ENCODE measurements around the gene PDE6G.

The PDE6G gene

DNA sequence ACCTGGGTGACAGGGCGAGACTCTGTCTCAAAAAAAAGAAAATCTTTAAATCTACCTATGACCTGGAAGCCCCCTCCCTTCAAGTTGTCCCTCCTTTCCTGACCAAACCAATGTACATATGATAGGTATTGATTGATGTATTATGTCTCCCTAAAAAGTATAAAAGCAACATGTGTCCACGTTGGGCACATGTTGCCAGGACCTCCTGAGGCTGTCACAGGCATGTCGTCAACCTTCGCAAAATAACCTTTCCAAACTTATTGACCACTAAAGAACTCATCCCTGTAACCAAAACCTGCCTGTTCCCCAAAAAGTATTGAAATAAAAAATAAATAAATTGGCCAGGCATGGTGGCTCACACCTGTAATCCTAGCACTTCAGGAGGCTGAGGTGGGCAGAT, 5.7 kb upstream of the PDE6G start:
- DNase-seq (ENCODE audit: low spot score), result no peak

DNA sequence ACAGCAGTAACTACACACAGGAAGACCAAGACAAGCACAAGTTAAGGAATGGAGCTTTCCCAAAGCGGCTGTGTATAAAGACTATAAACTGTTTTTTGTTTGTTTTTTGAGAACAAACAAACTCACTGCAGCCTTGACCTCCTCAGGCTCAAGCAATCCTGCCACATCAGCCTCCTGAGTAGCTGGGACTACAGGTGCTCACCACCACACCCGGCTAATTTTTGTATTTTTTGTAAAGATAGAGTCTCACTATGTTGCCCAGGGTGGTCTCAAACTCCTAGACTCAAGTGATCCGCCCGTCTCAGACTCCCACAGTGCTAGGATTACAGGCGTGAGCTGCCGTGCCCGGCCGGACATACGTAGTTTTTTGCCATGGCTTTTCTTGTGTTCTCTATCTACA, 4.1 kb upstream of the PDE6G start:
- no peak for DNase-seq (ENCODE audit: low spot score)

DNA sequence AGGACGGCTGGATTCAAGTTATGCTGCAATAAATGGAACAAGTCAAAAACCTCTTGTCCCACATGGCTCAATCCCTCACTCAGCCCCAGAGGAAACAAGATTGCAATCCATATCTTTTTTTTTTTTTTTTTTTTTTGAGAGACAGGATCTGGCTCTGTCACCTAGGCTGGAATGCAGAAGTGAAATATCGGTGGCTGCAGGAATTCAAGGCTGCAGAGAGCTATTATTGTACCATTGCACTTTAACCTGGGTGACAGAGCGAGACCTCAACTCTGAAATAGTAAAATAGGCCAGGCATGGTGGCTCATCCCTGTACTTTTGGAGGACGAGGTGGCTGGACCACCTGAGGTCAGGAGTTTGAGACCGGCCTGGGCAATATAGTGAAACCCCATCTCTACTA, 2.7 kb upstream of the PDE6G start:
- no peak for DNase-seq (ENCODE audit: low spot score)

DNA sequence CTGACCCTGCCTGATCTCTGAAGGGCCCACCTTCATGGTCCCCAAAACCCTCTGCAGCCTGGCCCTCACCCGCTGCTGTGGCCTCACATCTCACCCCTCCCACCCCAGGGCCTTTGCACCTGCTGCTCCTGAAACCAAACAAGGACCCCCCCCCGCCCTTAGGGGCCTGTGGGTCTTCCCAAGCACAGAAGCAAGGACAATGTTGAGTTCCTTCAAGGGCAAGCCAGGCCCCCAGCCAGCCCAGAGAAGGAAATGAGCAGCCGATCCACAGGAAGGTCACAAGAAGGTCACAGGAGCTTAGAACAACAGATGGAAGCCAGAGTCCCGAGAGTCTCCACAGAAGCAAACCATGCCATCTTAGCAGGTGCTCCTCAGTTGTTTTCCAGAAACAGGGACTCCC, 493 bp upstream of the PDE6G start:
- DNase-seq (ENCODE audit: low spot score), result no peak

DNA sequence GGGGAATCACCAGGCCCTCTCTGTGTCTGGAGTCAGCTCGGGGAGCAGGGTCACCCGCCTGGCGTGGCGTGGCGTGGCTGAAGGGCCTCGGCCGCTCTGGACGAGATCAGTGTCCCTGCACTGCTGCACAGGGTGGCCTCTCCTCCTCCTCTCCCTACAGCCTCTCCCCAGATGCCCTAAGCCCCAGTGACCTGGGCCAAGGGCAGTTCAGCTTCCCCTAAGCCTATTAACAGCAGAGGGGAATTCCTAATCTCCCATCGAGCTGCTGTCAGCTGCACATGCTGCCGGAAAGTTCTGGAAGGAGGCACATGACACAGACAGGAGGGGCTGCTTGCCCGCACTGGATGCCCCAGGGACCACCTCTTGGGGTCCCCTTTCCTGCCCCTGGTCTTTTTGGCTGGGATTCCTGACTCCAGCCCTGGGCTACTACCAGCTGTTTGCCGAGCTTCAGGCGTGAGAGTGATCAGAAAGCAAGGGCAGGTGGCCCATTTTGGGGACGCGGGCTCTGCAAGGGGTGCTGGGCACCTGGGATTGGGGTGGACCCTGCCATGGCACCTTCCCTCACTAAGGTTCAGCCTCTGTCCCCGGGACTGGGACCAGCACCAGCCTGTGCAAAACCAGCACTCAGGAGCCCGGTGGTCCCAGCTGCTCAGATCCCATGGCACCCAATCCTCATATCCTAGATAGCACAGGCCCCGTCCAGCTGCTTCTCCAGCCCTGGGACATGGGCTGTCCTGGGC, 794 bp downstream of the PDE6G start:
- DNase-seq (ENCODE audit: low spot score), result no peak

DNA sequence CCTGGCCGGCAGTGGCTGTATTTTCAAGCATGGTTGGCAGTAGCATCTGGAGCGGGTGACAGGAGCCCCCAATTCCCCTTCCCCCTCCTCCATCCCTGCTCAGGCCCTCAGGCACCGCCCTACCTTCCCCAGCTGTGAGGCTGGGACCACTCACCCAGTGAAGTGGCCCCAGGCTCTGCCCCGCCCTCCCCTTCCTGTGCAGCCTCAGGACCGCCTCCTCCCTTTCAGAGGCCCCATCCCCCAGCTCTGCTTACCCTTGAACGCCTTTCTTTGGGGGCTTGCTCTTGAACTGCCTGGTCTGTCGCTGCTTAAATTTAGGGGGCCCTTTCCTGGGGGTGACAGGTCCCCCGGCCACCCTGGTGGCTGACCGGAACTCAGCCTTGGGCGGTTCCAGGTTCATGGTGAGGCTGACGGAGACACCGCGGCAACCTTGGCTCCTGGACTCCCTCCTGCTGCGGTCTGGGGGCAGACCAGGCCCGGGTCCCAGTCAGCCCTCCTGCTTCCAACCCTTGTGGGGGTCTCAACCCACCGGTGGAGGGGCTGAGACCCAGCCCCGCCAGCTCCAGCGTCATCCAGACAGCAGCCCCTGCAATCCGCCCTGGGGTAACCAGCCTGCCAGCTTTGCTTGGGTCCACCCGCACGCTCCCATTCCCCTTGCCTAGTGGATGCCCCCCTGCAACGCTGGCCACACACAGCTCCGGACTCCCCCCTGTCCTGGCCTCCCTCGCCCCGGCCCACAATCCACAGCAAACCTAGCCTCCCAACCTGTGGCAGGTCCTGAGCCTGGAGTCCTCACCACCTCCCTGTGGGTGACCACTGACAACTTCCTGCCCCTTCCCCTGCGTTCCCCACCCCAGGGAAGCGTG, 3.2 kb downstream of the PDE6G start:
- no peak for DNase-seq (ENCODE audit: low spot score)

DNA sequence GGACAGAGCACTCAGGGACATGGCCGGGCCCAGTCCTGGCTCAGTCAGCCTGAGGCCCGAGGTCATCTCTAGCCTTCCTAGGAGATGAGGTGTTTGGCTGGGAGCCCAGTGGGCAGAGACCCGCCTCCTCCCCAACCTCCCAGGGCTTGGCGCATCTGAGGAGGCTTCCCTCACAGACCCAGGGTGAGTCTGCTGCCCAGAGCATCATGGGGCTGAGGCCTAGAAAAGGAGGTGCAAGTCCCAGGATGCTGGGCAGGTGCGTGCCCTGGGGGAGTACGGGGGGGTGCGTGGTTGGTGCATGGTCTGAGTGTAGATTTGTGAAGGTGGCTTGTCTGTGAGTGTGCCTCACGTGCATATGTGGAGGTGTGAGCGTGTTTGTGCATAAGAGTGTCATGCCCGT, 4.7 kb downstream of the PDE6G start:
- peak; percentile 95 for DNase-seq (ENCODE audit: low spot score)

DNA sequence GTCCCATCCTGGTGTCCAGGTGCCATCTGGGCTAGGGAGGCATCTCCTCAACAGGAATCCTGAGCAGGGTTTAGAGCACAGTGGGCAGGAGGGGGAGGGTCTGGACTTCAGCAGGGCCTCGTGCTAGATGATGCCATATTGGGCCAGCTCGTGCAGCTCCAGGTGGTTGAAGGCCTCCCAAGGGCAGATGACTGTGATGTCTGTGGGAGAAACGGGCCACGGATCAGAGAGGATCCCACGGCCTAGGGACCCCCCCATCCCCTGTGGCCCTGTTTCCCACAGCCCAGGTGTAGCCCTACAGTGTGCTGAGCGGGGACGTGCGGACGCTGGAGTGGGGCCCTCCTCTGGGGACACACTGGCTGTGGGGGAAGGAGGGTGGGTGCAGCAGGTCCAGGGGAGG, 5.4 kb downstream of the PDE6G start:
- no peak for DNase-seq (ENCODE audit: low spot score)

DNA sequence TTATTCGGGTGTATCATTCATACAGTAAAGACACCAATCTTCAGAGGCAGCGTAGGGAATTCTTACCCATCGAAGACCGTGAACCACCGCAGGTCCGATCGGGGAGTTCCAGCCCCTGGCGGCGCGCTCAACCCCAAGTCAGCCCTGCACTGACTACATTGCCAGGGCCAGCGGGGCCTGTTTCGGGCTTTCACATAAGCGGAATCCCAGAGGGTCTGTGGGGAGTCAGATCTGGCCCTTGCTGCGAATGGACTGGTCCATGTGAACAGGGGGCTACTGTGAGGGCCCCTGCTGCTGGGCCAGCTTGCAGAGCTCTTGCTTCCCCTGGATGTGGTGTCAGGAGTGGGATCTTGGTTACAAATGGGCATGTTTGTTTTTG, 7.6 kb downstream of the PDE6G start:
- no peak for DNase-seq (ENCODE audit: low spot score)

DNA sequence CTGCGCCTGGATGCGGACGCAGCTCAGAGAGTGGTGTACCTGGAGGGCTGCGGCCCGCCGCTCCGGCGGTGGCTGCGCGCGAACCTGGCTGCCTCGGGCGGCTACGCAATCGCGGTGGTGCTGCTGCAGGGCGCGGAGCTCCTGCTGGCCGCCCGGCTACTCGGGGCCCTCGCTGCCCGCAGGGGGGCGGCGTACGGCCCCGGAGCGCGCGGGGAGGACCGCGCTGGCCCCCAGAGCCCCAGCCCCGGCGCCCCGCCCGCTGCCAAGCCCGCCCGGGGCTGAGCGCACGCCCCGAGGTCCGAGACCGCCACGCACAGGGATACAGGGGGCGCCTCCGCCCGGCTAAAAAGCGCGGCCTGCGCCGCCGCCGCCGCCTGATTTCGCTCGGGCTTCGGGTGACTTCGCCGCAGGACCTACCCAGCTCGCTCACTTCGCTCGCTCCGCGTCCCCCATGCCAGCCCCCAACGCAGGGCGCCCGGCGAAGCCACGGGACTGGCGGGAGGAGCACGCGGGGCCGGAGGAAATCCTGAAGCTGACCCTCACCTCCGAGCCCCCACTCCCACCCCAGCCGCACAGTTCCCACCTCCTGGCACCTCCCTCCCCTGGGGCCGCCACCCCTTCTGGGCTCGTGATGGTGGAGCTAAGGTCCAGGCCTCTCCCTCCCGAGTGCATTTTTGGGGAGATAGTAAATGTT, 8.2 kb downstream of the PDE6G start:
- DNase-seq (ENCODE audit: low spot score), result no peak

DNA sequence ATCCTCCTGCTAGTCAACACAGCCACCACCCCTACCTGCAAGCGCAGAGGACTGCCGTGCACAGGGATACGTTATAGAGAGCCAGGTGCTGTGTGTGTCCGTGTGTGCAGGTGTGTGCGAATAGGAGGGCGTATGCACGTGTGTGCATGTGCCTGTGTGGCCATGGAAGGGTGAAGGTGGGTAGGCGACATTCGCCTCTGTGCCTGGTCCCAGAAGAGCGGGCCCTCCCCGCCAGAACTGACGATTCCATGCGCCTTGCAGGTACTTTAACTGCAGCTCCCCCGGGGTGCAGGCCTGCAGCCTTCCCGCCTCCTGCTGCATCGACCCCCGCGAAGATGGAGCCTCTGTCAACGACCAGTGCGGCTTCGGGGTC, 8.7 kb downstream of the PDE6G start:
- DNase-seq (ENCODE audit: low spot score), result no peak

DNA sequence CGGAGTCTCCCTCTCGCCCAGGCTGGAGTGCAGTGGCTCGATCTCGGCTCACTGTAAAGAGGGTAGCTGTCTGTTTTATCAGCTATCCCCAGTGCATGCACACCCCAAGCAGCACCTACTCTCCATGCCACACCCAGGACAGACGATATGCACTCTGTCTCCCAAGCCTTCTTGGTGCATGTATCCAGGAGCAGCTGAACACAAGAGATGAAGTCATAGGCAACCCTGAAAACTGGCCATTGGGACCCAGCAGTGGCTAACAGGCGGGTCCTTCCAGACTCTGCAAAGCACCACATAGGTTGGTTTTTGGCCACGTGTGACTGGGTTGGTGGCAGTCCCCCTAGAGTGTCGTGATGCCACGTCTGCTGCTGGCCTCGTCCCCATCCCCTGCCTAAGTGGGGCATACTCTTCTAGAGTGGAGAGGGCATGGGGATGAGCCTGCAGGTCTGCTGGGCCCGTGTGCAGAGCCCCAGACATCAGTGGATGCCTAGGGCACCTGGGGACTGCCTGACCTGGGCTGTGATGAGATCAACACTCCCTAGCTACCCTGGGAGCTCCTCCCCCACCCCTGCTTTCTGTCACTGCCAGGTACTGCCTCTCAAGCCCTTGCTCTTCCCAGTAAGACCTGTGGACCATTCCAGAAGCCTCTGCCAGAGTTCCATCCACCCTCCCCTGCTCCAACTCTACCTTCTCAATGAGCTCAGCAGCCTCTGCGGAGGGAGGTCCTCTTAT, 9.3 kb downstream of the PDE6G start:
- no peak for DNase-seq (ENCODE audit: low spot score)

DNA sequence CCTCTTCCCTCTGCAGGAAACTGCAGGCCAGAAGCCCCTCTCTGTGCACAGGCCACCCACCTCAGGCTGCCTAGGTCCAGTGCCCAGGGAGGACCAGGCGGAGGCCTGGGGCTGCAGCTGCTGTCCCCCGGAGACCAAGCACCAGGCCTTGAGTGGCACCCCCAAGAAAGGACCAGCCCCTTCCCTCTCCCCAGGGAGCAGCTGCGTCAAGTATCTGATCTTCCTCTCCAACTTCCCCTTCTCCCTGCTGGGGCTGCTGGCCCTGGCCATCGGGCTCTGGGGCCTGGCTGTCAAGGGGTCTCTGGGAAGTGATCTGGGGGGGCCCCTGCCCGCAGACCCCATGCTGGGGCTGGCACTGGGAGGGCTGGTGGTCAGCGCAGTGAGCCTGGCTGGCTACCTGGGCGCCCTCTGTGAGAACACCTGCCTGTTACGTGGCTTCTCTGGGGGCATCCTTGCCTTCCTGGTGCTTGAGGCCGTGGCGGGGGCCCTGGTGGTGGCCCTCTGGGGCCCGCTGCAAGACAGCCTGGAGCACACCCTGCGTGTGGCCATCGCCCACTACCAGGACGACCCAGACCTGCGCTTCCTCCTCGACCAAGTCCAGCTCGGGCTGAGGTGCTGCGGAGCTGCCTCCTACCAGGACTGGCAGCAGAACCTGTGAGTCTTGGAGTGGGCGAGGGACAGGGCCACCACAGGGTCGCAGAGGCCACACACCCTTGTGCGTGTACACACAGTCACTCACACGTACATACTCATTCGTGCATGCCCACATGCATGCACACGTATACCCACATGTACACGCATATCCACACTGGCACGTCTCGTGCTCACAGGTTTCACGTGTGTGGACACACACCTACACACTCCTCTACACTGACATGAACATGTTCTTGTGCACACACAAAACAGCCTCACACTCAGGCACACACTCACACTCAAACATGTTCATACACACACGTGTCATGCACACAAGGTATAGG, 11.1 kb downstream of the PDE6G start:
- no peak for DNase-seq (ENCODE audit: low spot score)

DNA sequence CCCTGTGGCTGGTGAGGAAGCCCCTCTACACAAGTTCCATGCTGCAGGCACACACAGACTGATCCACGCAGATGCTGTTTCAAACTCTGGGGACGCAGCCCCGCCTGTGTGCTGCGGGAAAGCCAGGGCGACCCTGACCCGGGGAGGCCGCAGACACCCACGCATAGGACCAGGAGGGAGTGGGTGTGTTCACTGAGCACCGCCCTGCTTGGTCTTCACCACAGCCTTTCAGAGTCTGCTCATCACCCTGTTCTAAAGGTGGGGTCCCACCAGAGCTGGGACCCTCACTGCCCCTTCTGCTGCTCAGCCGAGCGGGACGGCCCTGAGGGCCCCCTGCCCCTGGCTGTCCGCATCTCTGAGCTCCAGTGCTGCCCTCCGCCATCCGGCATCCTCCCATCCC, 11.8 kb downstream of the PDE6G start:
- no peak for DNase-seq (ENCODE audit: low spot score)

DNA sequence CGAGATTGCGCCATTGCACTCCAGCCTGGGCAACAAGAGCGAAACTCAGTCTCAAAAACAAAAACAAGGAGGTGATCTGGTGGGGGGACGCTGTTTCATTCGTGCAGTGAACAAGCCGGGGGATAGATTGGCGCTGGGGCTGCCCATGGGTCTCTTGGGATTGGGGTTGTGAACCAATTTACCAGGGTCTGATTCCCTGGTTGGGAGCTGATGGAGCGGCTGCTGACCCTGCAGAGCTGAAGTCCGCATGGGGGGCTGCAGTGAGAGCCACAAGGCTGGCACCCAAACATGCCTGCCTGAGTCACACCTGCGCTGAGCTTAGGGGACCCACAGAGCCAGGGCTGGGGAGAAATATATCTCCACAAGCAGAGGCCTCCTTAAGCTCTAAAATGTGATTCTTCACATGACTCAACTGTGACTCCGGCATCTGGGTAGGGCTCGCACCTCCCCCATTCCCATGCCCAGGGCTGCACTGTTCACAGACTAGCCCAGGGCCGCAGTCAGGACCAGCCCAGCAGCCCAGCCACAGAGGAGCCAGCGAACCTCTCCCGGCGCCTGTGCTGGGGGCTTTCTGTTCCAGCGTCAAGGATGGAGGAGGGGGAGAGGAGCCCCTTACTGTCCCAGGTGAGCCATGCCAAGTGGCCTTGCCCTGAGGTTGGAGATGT, 14.4 kb downstream of the PDE6G start:
- peak; percentile 92 for DNase-seq (ENCODE audit: low spot score)

DNA sequence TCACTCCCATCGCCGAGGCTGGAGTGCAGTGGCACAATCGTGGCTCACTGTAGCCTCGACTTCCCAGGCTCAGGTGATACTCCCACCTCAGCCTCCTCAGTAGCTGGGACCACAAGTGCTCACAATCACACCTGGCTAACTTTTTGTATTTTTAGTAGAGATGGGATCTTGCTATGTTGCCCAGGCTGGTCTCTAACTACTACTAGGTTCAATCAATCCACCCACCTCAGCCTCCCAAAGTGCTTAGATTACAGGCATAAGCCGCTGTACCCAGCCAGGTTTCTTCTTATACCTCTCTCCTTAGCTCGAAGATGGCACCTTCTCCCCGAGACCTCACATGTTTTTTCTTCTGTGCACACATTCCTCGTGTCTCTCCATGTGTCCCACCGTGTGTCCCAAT, 16.3 kb downstream of the PDE6G start:
- no peak for DNase-seq (ENCODE audit: low spot score)

DNA sequence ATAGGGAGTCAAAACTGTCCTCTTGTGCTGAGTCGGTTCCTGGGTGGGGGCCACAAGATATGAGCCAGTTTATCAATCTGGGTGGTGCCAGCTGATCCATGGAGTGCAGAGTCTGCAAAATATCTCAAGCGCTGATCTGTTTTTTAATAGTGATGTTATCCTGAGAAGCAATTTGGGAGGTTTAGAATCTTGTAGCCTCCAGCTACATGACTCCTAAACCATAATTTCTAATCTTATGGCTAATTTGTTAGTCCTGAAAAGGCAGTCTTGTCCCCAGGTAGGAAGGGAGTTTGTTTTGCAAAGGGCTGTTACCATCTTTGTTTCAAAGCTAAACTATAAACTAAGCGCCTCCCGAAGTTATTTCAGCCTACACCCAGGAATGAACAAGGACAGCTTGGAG, 17.7 kb downstream of the PDE6G start:
- no peak for DNase-seq (ENCODE audit: low spot score)

DNA sequence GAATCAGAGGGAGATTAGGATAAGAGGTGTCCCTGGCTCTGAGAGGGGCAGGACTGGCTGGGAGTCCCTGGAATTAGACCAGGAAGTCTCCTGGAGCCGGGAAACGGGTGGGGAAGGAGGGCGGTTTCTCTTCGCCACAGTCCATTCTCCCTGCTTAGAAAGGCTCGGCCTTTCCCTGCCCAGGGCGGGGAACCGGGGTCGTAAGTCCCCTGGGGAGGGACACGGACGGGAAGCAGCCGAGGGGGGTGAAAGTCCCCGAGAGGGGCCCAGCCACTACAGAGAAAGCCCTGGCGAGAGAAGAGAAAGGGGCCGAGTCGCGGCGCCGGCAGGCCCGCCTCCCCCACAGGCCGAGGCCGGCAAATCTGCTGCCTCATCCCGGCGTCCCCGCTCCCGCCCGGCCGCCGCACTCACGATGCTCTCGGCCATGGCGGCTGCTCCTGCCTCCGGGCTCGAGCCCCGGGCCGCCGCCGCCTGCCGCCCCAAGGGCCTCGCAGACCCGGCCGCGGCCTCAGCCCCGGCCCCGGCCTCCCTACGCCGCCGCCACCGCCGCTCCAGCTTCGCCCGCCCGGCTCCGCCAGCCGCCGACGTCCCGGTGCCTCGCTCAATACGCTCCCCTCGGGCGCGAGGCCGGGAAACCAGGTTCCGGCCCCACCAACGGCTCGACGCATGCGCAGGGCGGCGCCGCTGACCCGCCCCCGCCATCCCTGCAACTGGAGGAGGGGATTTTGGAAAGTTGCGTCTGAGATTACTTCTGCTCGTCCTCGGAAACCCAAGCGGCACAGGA, 19.6 kb downstream of the PDE6G start, which contains the start of the genes NPLOC4 and TSPAN10:
NPLOC4 (minus strand) TSS at position 608 of the 784 bp plus-strand sequence; CDS start at position 426, 182 bp downstream.
TSPAN10 (plus strand) TSS at position 692 of the 784 bp plus-strand sequence. CDS start 5,217 bp downstream, outside the sequence.
- peak; percentile 99 for DNase-seq (ENCODE audit: low spot score)

DNA sequence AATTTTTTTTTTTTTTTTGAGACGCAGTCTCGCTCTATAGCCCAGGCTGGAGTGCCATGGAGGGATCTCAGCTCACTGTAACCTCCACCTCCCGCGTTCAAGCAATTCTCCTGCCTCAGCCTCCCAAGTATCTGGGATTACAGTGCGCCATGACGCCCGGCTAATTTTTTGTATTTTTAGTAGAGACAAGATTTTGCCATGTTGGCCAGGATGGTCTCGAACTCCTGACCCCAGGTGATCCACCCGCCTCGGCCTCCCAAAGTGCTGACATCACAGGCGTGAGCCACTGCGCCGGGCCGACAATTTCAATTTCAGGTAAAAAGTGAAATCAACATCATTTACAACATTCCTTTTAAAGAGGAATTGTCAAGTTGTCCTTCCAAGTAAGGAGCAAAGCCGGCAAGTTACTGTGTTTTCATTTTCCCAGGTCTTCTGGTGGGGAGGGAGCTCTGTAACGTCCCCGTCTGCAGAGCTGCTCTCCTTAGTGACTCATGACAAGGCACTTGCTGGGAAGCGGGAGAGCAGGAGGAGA, 20.3 kb downstream of the PDE6G start:
- no peak for DNase-seq (ENCODE audit: low spot score)

Measured in AG08395 (cell line).